Transverse colon (tissue), 3 donors: ENCODE results near the gene TEX53.

Experiments
- EP300 ChIP-seq: sonication (generic); formaldehyde crosslinking; IDR thresholded peaks from one replicate; pipeline ENCODE4 v1.6.1; 2017; ENCODE audit warnings: antibody characterized with exemption, low read depth
- POLR2A ChIP-seq: fragments of 450-650 bp; IDR thresholded peaks from one replicate; pipeline ENCODE4 v1.6.1; 2016; ENCODE audit warnings: antibody characterized with exemption, mild to moderate bottlenecking, moderate library complexity
- TF ChIP-seq, protein P1 (sequence below), 5 experiments: fragments of 200-600 bp in 3 of 5; fragments of 450-650 bp in 2 of 5; sonication (generic) in 3 of 5; IDR thresholded peaks; 1 replicate in 2 of 5; 2 replicates in 3 of 5; pipeline ENCODE4 v1.5.1; 2016 to 2017; ENCODE audit warnings: antibody characterized with exemption in 5 of 5, inconsistent platforms in 3 of 5, mild to moderate bottlenecking in 2 of 5, moderate library complexity in 1 of 5

DNA sequence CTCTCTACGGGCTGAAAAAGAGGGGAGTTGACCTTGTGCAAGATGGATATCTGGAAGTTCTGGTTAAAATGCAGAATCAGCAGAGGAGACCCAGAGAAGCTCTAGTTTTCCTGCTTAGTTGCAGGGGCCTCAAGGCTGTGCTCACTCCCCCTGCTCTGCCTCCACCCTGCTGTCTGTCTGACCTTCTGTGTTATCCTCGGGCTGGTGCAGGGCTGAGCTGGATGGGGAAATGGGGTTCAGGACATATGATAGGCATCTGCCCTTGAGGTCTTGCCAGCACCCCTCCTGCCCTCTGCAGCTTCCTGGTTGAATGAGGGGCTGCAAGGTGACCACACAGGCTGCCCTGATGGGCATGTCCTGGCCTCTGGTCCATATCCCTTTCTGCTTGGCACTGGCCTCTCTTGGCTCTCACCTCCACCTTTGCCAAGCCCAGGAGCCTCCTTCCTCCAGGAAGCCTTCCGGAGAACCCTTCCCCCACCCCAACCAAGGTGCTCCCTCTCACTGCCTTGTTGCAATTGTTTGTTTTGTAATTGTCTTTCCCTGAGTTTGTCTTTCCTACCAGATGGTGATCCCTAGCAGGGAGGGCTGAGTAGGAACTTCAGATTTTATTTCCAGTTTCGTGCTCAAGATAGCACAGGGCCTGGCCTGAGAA lies 45.2 kb downstream of the TEX53 start:
- TF ChIP-seq, protein P1, sequence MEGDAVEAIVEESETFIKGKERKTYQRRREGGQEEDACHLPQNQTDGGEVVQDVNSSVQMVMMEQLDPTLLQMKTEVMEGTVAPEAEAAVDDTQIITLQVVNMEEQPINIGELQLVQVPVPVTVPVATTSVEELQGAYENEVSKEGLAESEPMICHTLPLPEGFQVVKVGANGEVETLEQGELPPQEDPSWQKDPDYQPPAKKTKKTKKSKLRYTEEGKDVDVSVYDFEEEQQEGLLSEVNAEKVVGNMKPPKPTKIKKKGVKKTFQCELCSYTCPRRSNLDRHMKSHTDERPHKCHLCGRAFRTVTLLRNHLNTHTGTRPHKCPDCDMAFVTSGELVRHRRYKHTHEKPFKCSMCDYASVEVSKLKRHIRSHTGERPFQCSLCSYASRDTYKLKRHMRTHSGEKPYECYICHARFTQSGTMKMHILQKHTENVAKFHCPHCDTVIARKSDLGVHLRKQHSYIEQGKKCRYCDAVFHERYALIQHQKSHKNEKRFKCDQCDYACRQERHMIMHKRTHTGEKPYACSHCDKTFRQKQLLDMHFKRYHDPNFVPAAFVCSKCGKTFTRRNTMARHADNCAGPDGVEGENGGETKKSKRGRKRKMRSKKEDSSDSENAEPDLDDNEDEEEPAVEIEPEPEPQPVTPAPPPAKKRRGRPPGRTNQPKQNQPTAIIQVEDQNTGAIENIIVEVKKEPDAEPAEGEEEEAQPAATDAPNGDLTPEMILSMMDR (IDR thresholded peaks at IDR 0.05), result no peak
- TF ChIP-seq POLR2A (no peak), EP300 (no peak)
